Activated T-cell treated with anti-CD3 and anti-CD28 coated beads, Interleukin-2, amount 50 U/mL, for 24 hours (primary cell): ENCODE measurements around the gene NPC2.
A peak's percentile ranks its signal among the peaks of the same experiment; 100 is the strongest.

Experiments
- DNase-seq: peaks from one replicate; pipeline ENCODE4 v3.0.0-alpha.2; 2020
- H3K27ac Mint-ChIP-seq: 2 replicates; pipeline ENCODE4 v1.8.0; 2020; ENCODE audit warnings: mild to moderate bottlenecking, mixed read lengths
- H3K27me3 Mint-ChIP-seq: 2 replicates; pipeline ENCODE4 v1.8.0; 2020; ENCODE audit warnings: mixed read lengths
- H3K36me3 Mint-ChIP-seq: 2 replicates; pipeline ENCODE4 v1.8.0; 2020; ENCODE audit warnings: low read depth, mixed read lengths
- H3K4me1 Mint-ChIP-seq: 2 replicates; pipeline ENCODE4 v1.8.0; 2020; ENCODE audit warnings: low read depth, mixed read lengths
- H3K4me3 Mint-ChIP-seq: 2 replicates; pipeline ENCODE4 v1.8.0; 2020; ENCODE audit warnings: mild to moderate bottlenecking, moderate library complexity, mixed read lengths
- H3K9me3 Mint-ChIP-seq: 2 replicates; pipeline ENCODE4 v1.8.0; 2020; ENCODE audit warnings: mixed read lengths

Gene NPC2

GRCh38 chr14:74510959-74511409 is 17.9 kb upstream of the NPC2 start:
- Mint-ChIP-seq H3K4me1 (peaks cover 8% of the 10 kb centered on the region), H3K36me3 (no peaks in the 10 kb centered on the region), H3K9me3 (no peaks in the 10 kb centered on the region), H3K27ac (no peak overlapping the region), H3K27me3 (peaks cover 32% of the 10 kb centered on the region), H3K4me3 (no peak overlapping the region)
- DNase-seq: no peak

- no peak for DNase-seq
- Mint-ChIP-seq H3K27ac (no peak overlapping the region), H3K9me3 (no peaks in the 10 kb centered on the region), H3K36me3 (no peaks in the 10 kb centered on the region), H3K4me3 (no peak overlapping the region), H3K4me1 (peaks cover 8% of the 10 kb centered on the region), H3K27me3 (peaks cover 26% of the 10 kb centered on the region)
Observed at GRCh38 chr14:74510223-74510931, 17.3 kb upstream of the NPC2 start.

DNA sequence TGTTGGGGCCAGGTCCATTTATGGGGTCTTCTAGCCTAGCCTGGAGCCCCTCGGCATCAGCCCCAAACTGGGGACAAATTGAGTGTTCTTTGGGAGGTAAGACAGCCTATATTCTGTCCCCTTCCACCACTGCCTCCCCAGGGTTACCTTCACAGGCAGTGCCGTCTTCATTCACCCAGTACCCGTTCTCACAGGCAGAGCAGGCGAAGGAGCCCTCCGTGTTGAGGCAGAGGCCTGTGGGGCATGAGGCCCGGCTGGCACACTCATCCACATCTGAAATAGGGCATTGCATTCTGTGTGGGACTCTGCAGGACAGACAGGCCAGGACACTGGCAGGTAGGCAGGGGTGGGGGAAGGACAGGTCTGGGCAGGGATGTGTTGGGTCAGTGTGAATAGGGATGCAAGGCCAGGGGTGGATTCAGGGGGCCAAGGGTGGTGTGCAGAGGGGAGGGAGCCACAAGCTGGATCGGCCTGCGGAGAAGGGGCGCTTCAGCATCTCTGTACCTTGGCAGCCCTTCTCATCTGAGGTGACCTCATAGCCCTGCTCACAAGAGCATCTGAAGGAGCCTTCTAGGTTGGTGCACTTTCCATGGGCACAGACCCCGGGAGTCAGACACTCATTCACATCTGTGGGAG is 16.6 kb upstream of the NPC2 start:
- Mint-ChIP-seq H3K4me1 (peaks cover 5% of the 10 kb centered on the region), H3K9me3 (no peaks in the 10 kb centered on the region), H3K27me3 (peaks cover 24% of the 10 kb centered on the region), H3K36me3 (no peaks in the 10 kb centered on the region), H3K27ac (no peak overlapping the region), H3K4me3 (no peak overlapping the region)
- DNase-seq: no peak

GRCh38 chr14:74508844-74509428 is 15.8 kb upstream of the NPC2 start:
- H3K4me3 Mint-ChIP-seq: no peak overlapping the region
- H3K36me3 Mint-ChIP-seq: no peaks in the 10 kb centered on the region
- no peaks in the 10 kb centered on the region for H3K9me3 Mint-ChIP-seq
- no peak overlapping the region for H3K27ac Mint-ChIP-seq
- H3K4me1 Mint-ChIP-seq: no peaks in the 10 kb centered on the region
- peaks cover 17% of the 10 kb centered on the region for H3K27me3 Mint-ChIP-seq
- DNase-seq: no peak

DNA sequence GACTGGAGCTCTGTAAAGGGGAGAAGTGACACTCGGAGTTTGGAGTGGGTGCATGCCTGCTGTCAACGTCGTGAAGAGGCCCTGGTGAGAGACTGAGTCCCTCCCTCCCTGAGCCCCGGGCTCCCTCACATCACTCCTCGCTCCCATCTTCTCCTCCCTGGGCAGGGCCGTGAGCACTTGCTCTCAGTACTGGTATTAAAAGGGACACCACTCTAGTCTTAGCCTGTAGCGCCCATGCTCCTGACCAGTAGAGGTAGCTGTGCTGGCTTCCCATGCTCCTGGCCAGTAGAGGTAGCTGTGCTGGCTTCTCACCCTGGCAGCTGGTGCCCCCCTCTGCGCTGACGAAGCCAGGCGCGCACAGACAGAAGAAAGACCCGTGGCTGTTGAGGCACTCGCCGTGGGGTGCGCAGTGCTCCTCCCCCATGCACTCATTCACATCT is 15.2 kb upstream of the NPC2 start:
- no peaks in the 10 kb centered on the region for H3K4me1 Mint-ChIP-seq
- no peak for DNase-seq
- H3K4me3 Mint-ChIP-seq: no peak overlapping the region
- H3K27me3 Mint-ChIP-seq: peaks cover 14% of the 10 kb centered on the region
- H3K27ac Mint-ChIP-seq: no peak overlapping the region
- no peaks in the 10 kb centered on the region for H3K9me3 Mint-ChIP-seq
- H3K36me3 Mint-ChIP-seq: no peaks in the 10 kb centered on the region

DNA sequence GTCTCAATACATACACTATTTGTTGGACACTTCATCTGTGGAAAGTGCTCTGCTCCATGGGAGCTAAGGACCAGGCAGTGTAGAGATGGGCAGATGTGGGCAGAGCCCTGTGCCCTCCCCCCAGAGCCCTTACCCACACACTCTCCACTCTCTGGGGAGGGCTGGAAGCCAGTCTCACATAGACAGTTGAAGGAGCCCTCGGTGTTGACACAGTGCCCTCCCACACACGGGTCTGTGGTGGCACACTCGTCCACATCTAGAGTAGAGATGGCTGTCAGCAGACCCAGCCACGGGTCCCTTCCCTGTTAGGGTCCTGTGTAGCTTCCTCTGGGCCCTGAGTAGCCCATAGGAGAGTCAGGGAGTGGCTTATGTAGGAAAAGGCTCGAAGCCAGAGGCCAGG is 14.7 kb upstream of the NPC2 start:
- peak; percentile 14 for DNase-seq
- Mint-ChIP-seq H3K36me3 (no peaks in the 10 kb centered on the region), H3K27ac (no peak overlapping the region), H3K4me3 (no peak overlapping the region), H3K27me3 (peaks cover 10% of the 10 kb centered on the region), H3K4me1 (no peaks in the 10 kb centered on the region), H3K9me3 (no peaks in the 10 kb centered on the region)

- Mint-ChIP-seq H3K4me1 (peaks cover 2% of the 10 kb centered on the region), H3K9me3 (no peaks in the 10 kb centered on the region), H3K27me3 (peaks cover 3% of the 10 kb centered on the region), H3K36me3 (no peaks in the 10 kb centered on the region), H3K27ac (no peak overlapping the region), H3K4me3 (no peak overlapping the region)
- DNase-seq: no peak
Observed at GRCh38 chr14:74507085-74507484, 14.0 kb upstream of the NPC2 start.

GRCh38 chr14:74506411-74506851 is 13.3 kb upstream of the NPC2 start:
- no peak for DNase-seq
- Mint-ChIP-seq H3K27ac (no peak overlapping the region), H3K27me3 (no peaks in the 10 kb centered on the region), H3K4me1 (peaks cover 2% of the 10 kb centered on the region), H3K36me3 (no peaks in the 10 kb centered on the region), H3K4me3 (no peak overlapping the region), H3K9me3 (no peaks in the 10 kb centered on the region)

DNA sequence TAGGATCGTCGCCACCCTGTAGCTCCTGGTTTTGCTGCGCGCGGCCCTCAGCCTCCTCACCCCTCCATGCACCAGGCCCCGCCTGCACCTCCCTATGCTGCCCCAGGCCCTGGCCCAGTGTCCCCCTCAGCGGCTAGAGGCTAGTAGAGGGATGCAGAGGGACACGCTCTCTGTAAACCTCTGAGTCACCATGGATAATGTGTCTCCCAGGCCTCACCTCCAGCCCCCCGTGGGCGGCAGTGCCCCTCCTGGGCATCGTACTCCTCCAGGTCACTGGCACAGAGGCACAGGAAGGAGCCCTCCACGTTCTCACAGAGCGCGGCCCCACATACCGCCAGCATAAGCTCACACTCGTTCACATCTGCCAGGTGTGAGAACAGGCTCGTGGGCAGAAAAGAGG is 12.7 kb upstream of the NPC2 start:
- H3K9me3 Mint-ChIP-seq: no peaks in the 10 kb centered on the region
- H3K36me3 Mint-ChIP-seq: no peaks in the 10 kb centered on the region
- DNase-seq: peak; percentile 22
- H3K27me3 Mint-ChIP-seq: no peaks in the 10 kb centered on the region
- no peak overlapping the region for H3K4me3 Mint-ChIP-seq
- peaks cover 2% of the 10 kb centered on the region for H3K4me1 Mint-ChIP-seq
- no peak overlapping the region for H3K27ac Mint-ChIP-seq

DNA sequence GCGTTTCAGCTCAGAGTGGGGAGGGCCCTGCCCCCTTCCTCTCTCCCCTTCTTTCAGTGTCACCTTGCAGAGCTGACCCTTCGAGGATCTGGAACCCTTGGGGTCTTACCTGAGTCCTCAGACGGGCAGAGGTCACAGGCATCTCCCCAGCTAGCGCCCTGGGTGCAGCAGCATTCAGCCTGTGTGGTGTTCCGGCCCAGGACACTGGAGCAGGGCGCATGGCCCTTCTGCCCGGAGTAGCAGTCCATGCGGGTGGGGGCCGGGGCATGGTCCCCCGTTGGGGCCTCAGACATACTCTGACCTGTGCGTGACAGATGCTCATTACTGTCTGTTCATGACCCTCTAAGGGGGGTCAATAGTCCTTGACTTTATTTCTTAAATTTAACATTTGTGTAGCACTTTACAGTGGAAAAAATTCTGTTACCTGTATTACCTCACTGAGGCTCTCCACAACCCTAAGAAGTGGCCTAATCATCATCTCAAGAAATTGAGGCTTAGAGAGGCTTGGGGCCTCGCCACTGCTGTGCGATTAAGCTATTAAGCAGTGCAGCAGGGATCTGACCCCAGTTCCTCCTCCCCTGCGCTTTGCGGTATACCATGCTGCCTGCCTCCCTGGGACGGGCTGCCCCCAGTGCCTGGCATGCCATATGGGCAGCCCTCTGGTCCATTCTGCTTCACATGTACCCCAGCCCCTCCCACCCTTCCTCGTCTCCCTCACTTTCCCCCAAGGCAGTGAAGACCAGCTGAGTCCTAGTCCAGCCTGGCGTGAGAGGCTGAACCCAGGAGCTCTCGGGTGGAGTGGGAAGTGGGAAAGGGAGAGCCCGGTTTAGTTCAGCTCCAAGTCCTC is 12.0 kb upstream of the NPC2 start:
- Mint-ChIP-seq H3K9me3 (no peaks in the 10 kb centered on the region), H3K27ac (no peak overlapping the region), H3K4me3 (no peak overlapping the region), H3K36me3 (no peaks in the 10 kb centered on the region), H3K27me3 (no peaks in the 10 kb centered on the region), H3K4me1 (peaks cover 2% of the 10 kb centered on the region)
- DNase-seq: peak; percentile 22

DNA sequence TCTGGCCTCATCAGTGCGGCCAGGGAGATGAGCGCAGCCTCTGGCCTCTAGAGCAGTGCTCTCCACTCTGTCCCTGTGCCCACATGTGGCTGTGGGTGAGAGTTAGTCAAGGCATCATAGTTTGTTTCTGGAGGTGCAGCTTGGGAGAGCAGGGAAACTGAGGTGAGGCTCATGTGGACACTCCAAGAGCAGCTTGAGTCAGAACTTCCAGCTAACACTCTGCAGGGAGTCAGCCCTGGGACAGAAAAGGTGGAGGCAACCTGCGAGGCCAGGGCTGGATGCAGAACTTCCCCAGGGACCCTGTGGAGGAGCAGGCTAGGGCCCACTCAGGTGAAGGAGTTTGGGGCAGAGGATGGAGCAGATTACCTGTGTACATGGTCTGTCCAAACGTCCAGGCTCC is 11.3 kb upstream of the NPC2 start:
- Mint-ChIP-seq H3K27me3 (no peaks in the 10 kb centered on the region), H3K36me3 (no peaks in the 10 kb centered on the region), H3K4me3 (no peak overlapping the region), H3K4me1 (peaks cover 2% of the 10 kb centered on the region), H3K27ac (no peak overlapping the region), H3K9me3 (no peaks in the 10 kb centered on the region)
- peak; percentile 19 for DNase-seq

GRCh38 chr14:74503938-74504335 is 10.8 kb upstream of the NPC2 start:
- no peaks in the 10 kb centered on the region for H3K9me3 Mint-ChIP-seq
- no peak for DNase-seq
- no peaks in the 10 kb centered on the region for H3K27me3 Mint-ChIP-seq
- no peak overlapping the region for H3K27ac Mint-ChIP-seq
- H3K4me1 Mint-ChIP-seq: peaks cover 2% of the 10 kb centered on the region
- no peaks in the 10 kb centered on the region for H3K36me3 Mint-ChIP-seq
- no peak overlapping the region for H3K4me3 Mint-ChIP-seq

- Mint-ChIP-seq H3K4me3 (no peak overlapping the region), H3K4me1 (peaks cover 2% of the 10 kb centered on the region), H3K27me3 (no peaks in the 10 kb centered on the region), H3K9me3 (no peaks in the 10 kb centered on the region), H3K36me3 (peaks cover under 1% of the 10 kb centered on the region), H3K27ac (no peak overlapping the region)
- no peak for DNase-seq
Observed at GRCh38 chr14:74503291-74503937, 10.3 kb upstream of the NPC2 start.
